OCI-LY7 (cell line): Measurements from ENCODE around the gene TMEM266. TPM values are rescaled to one million over a fixed set of nuclear protein-coding genes. Genes with fewer than 3 reads are reported as not detected.

Experiments used
- BruUV-seq: library from RNA; stranded (reverse); fragments of 400-500 nt; replicated peaks from 2 replicates; lab custom pipeline; 2021; lab: Mats Ljungman, UMichigan
- CTCF ChIA-PET: fragments of 300-600 bp; sonication (Branson Sonifier 250); formaldehyde crosslinking; loops from one replicate; lab custom pipeline; 2022; ENCODE audit warnings: antibody characterized with exemption; ENCODE audit not compliant: unreplicated experiment; lab: Charles Lee
- POLR2A ChIA-PET: fragments of 300-600 bp; sonication (Branson Sonifier 250); formaldehyde crosslinking; loops from one replicate; lab custom pipeline; 2022; ENCODE audit warnings: antibody characterized with exemption; lab: Charles Lee
- DNase-seq: peaks from one replicate; pipeline ENCODE4 v3.0.0-alpha.2; 2015; ENCODE audit warnings: low spot score
- H2AFZ ChIP-seq: fragments of 200-600 bp; sonication (generic), shearing (Covaris generic); 2 replicates; pipeline ENCODE4 v1.6.1; 2014; ENCODE audit warnings: mild to moderate bottlenecking, antibody characterized with exemption, low read length, moderate library complexity
- H3K27ac ChIP-seq: fragments of 200-600 bp; sonication (generic); 2 replicates; pipeline ENCODE4 v1.5.1; 2014; ENCODE audit warnings: mixed run types, low read depth, mild to moderate bottlenecking, moderate library complexity, low read length, inconsistent platforms; ENCODE audit not compliant: poor library complexity, severe bottlenecking
- H3K36me3 ChIP-seq: fragments of 200-600 bp; sonication (generic); 2 replicates; pipeline ENCODE4 v1.6.1; 2014; ENCODE audit warnings: mild to moderate bottlenecking, antibody characterized with exemption, low read length, moderate library complexity, mixed read lengths; ENCODE audit not compliant: insufficient read depth
- H3K4me1 ChIP-seq: fragments of 200-600 bp; sonication (generic); 2 replicates; pipeline ENCODE4 v1.5.1; 2014; ENCODE audit warnings: mild to moderate bottlenecking, low read length; ENCODE audit not compliant: insufficient read depth, poor library complexity, severe bottlenecking
- H3K4me2 ChIP-seq: fragments of 200-600 bp; sonication (generic); 2 replicates; pipeline ENCODE4 v1.6.1; 2014; ENCODE audit warnings: mild to moderate bottlenecking, low read length
- H3K4me3 ChIP-seq: fragments of 200-600 bp; sonication (generic); 2 replicates; pipeline ENCODE4 v1.5.1; 2014; ENCODE audit warnings: mild to moderate bottlenecking, low read depth, low read length; ENCODE audit not compliant: poor library complexity, severe bottlenecking
- H3K79me2 ChIP-seq: fragments of 200-600 bp; sonication (generic); 2 replicates; pipeline ENCODE4 v1.6.1; 2016; ENCODE audit warnings: low read depth, mild to moderate bottlenecking, low read length, moderate library complexity, mixed read lengths; ENCODE audit not compliant: insufficient read depth
- H3K9me2 ChIP-seq: fragments of 200-600 bp; sonication (generic); 2 replicates; pipeline ENCODE4 v1.6.1; 2016; ENCODE audit warnings: mild to moderate bottlenecking, low read length, mixed read lengths; ENCODE audit not compliant: insufficient read depth
- H3K9me3 ChIP-seq: fragments of 200-600 bp; sonication (generic); 2 replicates; pipeline ENCODE4 v1.6.1; 2014; ENCODE audit warnings: mild to moderate bottlenecking, mixed run types, low read length, mixed read lengths
- H4K20me1 ChIP-seq: fragments of 200-600 bp; sonication (generic); 2 replicates; pipeline ENCODE4 v1.6.1; 2014; ENCODE audit warnings: mild to moderate bottlenecking, antibody characterized with exemption, low read length, moderate library complexity, mixed read lengths; ENCODE audit not compliant: insufficient read depth
- EZH2phosphoT487 ChIP-seq: fragments of 200-600 bp; sonication (generic); IDR thresholded peaks from 2 replicates; pipeline ENCODE4 v1.6.1; 2018; ENCODE audit warnings: low read depth, borderline replicate concordance, mild to moderate bottlenecking, mixed run types, antibody characterized with exemption, low read length, moderate library complexity, mixed read lengths
- intact Hi-C: fragments of 100-400 bp; cut with micrococcal nuclease; formaldehyde crosslinking; loops from one replicate; pipeline ENCODE4 v1.10.0; 2022; ENCODE audit not compliant: unreplicated experiment
- total RNA-seq, 2 experiments: library from RNA; depleted of rRNA in 1 of 2; stranded (reverse); fragments of >200 nt in 1 of 2; shearing (Covaris generic) in 1 of 2; gene quantifications; 2 replicates each; pipeline ENCODE4 v1.2.3, GENCODE V29; 2014 to 2022
- TF ChIP-seq, protein P1 (sequence below): fragments of 200-600 bp; sonication (generic); conservative IDR thresholded peaks from 2 replicates; pipeline ENCODE4 v1.5.1; 2014; ENCODE audit warnings: mild to moderate bottlenecking, antibody characterized with exemption, low read length, moderate library complexity, mixed read lengths

Gene TMEM266
- total RNA-seq, 2 experiments from 2014 or later = not detected

DNA sequence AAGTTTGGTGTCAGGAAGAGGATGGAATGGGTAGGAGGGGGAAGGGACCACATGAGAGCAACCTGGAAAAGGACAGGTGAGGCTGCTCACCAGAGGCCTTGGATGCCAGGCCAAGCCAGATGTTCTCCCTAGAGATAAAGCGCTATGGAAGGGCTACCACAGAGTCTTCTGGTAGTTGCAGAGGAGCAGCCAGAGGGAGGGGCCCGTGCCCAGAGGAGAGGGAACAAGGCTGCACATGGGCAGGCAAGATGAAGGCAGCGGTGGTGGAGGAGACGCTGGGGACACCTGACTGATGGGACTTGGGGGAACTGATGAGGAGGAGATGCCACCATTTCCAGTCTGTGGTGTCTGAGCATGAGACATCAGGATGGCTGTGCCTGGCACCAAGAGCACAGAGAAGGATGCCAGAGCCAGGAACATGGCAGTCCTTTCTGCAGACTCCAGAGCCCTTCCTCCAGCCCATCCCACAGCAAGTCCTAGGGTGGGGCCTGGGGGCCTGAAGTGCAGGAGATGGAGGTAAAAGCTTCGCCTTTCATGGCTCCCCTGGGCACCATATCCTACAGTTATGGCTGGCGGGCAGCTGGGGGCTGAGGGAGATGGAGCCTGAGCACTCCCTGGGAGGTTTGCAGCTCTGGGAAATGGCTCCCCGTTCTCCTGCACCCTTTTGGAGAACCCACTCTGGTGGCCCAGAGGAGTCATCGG, 148.4 kb downstream of the TMEM266 start:
- BruUV-seq = no TSS peak
- H3K4me2 ChIP-seq = no peak overlapping the region
- H3K4me1 ChIP-seq = no peaks in the 10 kb centered on the region
- ChIA-PET CTCF (no interaction called here), POLR2A (interaction anchor here (0.6 kb wide), 1 partner anchor 24 kb away, joined by 5 read pairs; no protein-coding TSS in a partner anchor)
- H3K79me2 ChIP-seq = no peaks in the 10 kb centered on the region
- H3K9me2 ChIP-seq = no peaks in the 10 kb centered on the region
- no peaks in the 10 kb centered on the region for H3K9me3 ChIP-seq
- TF ChIP-seq EZH2phosphoT487 = no peak
- TF ChIP-seq, protein P1, sequence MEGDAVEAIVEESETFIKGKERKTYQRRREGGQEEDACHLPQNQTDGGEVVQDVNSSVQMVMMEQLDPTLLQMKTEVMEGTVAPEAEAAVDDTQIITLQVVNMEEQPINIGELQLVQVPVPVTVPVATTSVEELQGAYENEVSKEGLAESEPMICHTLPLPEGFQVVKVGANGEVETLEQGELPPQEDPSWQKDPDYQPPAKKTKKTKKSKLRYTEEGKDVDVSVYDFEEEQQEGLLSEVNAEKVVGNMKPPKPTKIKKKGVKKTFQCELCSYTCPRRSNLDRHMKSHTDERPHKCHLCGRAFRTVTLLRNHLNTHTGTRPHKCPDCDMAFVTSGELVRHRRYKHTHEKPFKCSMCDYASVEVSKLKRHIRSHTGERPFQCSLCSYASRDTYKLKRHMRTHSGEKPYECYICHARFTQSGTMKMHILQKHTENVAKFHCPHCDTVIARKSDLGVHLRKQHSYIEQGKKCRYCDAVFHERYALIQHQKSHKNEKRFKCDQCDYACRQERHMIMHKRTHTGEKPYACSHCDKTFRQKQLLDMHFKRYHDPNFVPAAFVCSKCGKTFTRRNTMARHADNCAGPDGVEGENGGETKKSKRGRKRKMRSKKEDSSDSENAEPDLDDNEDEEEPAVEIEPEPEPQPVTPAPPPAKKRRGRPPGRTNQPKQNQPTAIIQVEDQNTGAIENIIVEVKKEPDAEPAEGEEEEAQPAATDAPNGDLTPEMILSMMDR = no peak
- DNase-seq = no peak
- H3K27ac ChIP-seq = no peak overlapping the region
- H2AFZ ChIP-seq = no peak overlapping the region
- H3K36me3 ChIP-seq = peaks cover 22% of the 10 kb centered on the region
- H4K20me1 ChIP-seq = no peaks in the 10 kb centered on the region
- intact Hi-C loops = no loop called here
- H3K4me3 ChIP-seq = no peak overlapping the region

DNA sequence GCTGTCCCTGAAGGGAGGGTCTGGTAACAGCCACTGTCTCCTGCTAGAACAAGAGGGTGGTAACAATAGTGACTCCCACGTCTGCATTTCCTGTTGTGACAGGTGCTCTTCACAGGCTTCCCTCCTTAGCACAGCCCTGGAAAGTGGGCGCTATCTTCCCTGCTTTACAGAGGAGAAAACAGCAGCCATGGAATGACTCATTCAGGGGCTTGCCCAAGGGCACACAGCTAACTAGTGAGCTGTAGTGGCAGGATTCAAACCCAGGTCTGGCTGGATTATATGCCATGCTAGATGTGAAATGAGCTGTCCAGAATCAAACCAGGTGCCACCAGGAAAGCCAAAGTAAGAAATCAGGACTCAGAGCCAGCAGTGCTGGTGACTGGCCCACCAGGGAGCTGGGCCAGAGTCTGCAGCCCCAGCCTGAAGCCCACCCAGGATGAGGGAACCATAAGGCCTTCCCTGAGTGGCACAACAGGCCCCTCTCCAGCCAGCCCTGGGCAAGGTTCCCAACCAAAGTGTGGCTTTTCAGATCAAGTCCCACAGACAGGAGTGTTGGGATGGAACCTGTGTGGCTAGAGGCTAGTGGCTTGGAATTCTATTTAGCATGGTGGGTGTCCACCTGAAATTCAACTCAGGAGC, 149.1 kb downstream of the TMEM266 start:
- no peak for DNase-seq
- Histone ChIP-seq H4K20me1 (no peaks in the 10 kb centered on the region), H3K27ac (no peak overlapping the region), H3K4me2 (no peak overlapping the region), H3K79me2 (no peaks in the 10 kb centered on the region), H3K9me2 (no peaks in the 10 kb centered on the region), H2AFZ (no peak overlapping the region), H3K4me1 (no peaks in the 10 kb centered on the region), H3K9me3 (no peaks in the 10 kb centered on the region), H3K4me3 (no peak overlapping the region), H3K36me3 (peaks cover 22% of the 10 kb centered on the region)
- intact Hi-C loops = no loop called here
- CTCF ChIA-PET = no interaction called here
- BruUV-seq = no TSS peak
- TF ChIP-seq, protein P1 = no peak
- TF ChIP-seq EZH2phosphoT487 = no peak
- POLR2A ChIA-PET = interaction anchor here (0.6 kb wide), 1 partner anchor 23 kb away, joined by 5 read pairs; no protein-coding TSS in a partner anchor

DNA sequence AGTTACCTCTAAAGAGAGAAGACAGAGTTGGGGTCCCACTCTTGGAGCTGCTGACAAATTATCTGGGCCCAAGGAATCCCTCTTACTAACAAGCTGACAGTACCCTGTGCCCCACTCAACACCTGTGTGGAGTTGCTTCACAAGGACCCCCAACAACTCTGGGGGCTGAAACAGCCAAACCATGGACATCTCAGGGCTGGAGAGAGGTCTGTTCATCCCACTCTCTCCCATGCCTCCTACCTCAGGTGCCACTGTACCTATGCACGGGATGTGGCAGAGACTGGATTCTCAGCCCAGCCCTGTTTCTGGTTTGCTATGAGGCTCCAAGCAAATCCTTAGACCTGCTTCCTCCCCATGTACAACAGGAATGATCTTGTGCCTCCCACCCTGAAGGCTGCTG, 149.7 kb downstream of the TMEM266 start:
- Histone ChIP-seq H3K9me2 (no peaks in the 10 kb centered on the region), H4K20me1 (no peaks in the 10 kb centered on the region), H2AFZ (no peak overlapping the region), H3K4me3 (no peak overlapping the region), H3K27ac (no peak overlapping the region), H3K4me1 (no peaks in the 10 kb centered on the region), H3K79me2 (no peaks in the 10 kb centered on the region), H3K36me3 (peaks cover 26% of the 10 kb centered on the region), H3K9me3 (no peaks in the 10 kb centered on the region), H3K4me2 (no peak overlapping the region)
- TF ChIP-seq EZH2phosphoT487 = no peak
- TF ChIP-seq, protein P1 = no peak
- no TSS peak for BruUV-seq
- intact Hi-C loops = no loop called here
- no peak for DNase-seq
- CTCF ChIA-PET = no interaction called here
- POLR2A ChIA-PET = no interaction called here
